CD14-positive monocyte (primary cell): ENCODE results near the gene STX10. TPM values are rescaled to one million over a fixed set of nuclear protein-coding genes. Genes with fewer than 3 reads are reported as not detected.

Source experiments
- DNase-seq, 3 donors: peaks; one replicate each; pipeline ENCODE4 v3.0.0-alpha.2; 2011 to 2022
- H2AFZ ChIP-seq: 2 replicates; pipeline ENCODE4 v1.6.0; 2012; ENCODE audit warnings: mild to moderate bottlenecking, low read depth, low read length, inconsistent platforms; ENCODE audit not compliant: insufficient read depth, poor library complexity, severe bottlenecking
- H3K27ac ChIP-seq, 2 donors: 1 replicate in 1 of 2; 2 replicates in 1 of 2; pipeline ENCODE4 v1.5.1; 2012 to 2013; ENCODE audit warnings: low read length in 2 of 2, control low read depth in 1 of 2, inconsistent platforms in 1 of 2, low read depth in 1 of 2, mild to moderate bottlenecking in 1 of 2
- H3K27me3 ChIP-seq, 2 donors: one replicate each; pipeline versions ENCODE4 v1.6.0 to v1.6.1; 2011 to 2013; ENCODE audit warnings: low read length in 2 of 2; ENCODE audit not compliant: control insufficient read depth in 2 of 2, insufficient read depth in 2 of 2
- H3K36me3 ChIP-seq, 2 donors: replicated peaks in 1 of 2; 1 replicate in 1 of 2; 2 replicates in 1 of 2; pipeline versions ENCODE4 v1.5.1 to v1.6.1; 2012 to 2013; ENCODE audit warnings: low read length in 2 of 2, control low read depth in 1 of 2, inconsistent platforms in 1 of 2, mild to moderate bottlenecking in 1 of 2; ENCODE audit not compliant: insufficient read depth in 2 of 2, control insufficient read depth in 1 of 2
- H3K4me1 ChIP-seq, 2 donors: 1 replicate in 1 of 2; 2 replicates in 1 of 2; pipeline versions ENCODE4 v1.5.1 to v1.6.1; 2012 to 2013; ENCODE audit warnings: low read length in 2 of 2, control low read depth in 1 of 2, inconsistent platforms in 1 of 2, mild to moderate bottlenecking in 1 of 2, moderate library complexity in 1 of 2; ENCODE audit not compliant: insufficient read depth in 2 of 2, control insufficient read depth in 1 of 2
- H3K4me2 ChIP-seq: replicated peaks from 2 replicates; pipeline ENCODE3; 2012; ENCODE audit warnings: low read length, moderate library complexity, mild to moderate bottlenecking; ENCODE audit not compliant: poor library complexity, severe bottlenecking; ENCODE audit errors: extremely low read depth
- H3K4me3 ChIP-seq, 3 experiments: fragments of 200-600 bp in 1 of 3; sonication (generic) in 1 of 3; replicated peaks in 1 of 3; 1 replicate in 2 of 3; 2 replicates in 1 of 3; pipeline ENCODE4 v1.5.1; 2011 to 2013; ENCODE audit warnings: low read length in 3 of 3, mild to moderate bottlenecking in 3 of 3, control low read depth in 2 of 3, low read depth in 2 of 3, inconsistent platforms in 1 of 3, moderate library complexity in 1 of 3
- H3K79me2 ChIP-seq: 2 replicates; pipeline ENCODE4 v1.6.0; 2012; ENCODE audit warnings: mild to moderate bottlenecking, control low read depth, inconsistent platforms, low read length, moderate library complexity; ENCODE audit not compliant: insufficient read depth
- H3K9ac ChIP-seq: 2 replicates; pipeline ENCODE4 v1.6.0; 2017; ENCODE audit warnings: low read length, mild to moderate bottlenecking; ENCODE audit not compliant: insufficient read depth, poor library complexity, severe bottlenecking
- H3K9me3 ChIP-seq, 2 donors: replicated peaks in 1 of 2; 1 replicate in 1 of 2; 2 replicates in 1 of 2; pipeline versions ENCODE4 v1.5.1 to v1.6.1; 2012 to 2013; ENCODE audit warnings: low read length in 2 of 2, control low read depth in 1 of 2; ENCODE audit not compliant: control insufficient read depth in 1 of 2, insufficient read depth in 1 of 2
- H4K20me1 ChIP-seq: 2 replicates; pipeline ENCODE4 v1.6.0; 2012; ENCODE audit warnings: mild to moderate bottlenecking, low read length, control low read depth, moderate library complexity; ENCODE audit not compliant: insufficient read depth
- H3K27ac Mint-ChIP-seq, 7 donors: one replicate each; pipeline ENCODE4 v1.8.0; 2020; ENCODE audit warnings: mild to moderate bottlenecking in 7 of 7, mixed read lengths in 7 of 7, moderate library complexity in 6 of 7, inconsistent platforms in 2 of 7
- H3K27me3 Mint-ChIP-seq, 3 donors: one replicate each; pipeline ENCODE4 v1.8.0; 2021 to 2022; ENCODE audit warnings: low read depth in 3 of 3, mild to moderate bottlenecking in 3 of 3, mixed read lengths in 3 of 3, moderate library complexity in 3 of 3, inconsistent platforms in 1 of 3
- H3K36me3 Mint-ChIP-seq, 2 donors: one replicate each; pipeline ENCODE4 v1.8.0; 2020; ENCODE audit warnings: mixed read lengths in 2 of 2, inconsistent platforms in 1 of 2, mild to moderate bottlenecking in 1 of 2
- H3K4me1 Mint-ChIP-seq: one replicate; pipeline ENCODE4 v1.8.0; 2020; ENCODE audit warnings: mild to moderate bottlenecking, mixed read lengths
- H3K4me3 Mint-ChIP-seq, 2 donors: one replicate each; pipeline ENCODE4 v1.8.0; 2020; ENCODE audit warnings: mild to moderate bottlenecking in 2 of 2, mixed read lengths in 2 of 2, moderate library complexity in 1 of 2
- H3K9me3 Mint-ChIP-seq, 7 donors: one replicate each; pipeline ENCODE4 v1.8.0; 2020 to 2022; ENCODE audit warnings: mixed read lengths in 7 of 7, mild to moderate bottlenecking in 6 of 7, moderate library complexity in 6 of 7, inconsistent platforms in 2 of 7
- WGBS: methylation state at CpG from one replicate; pipeline ENCODE4 v1.1.5; 2013; ENCODE audit warnings: missing lambda C conversion rate; ENCODE audit not compliant: insufficient coverage; 5-methylcytosine and 5-hydroxymethylcytosine counted together
- intact Hi-C, 2 donors: fragments of 100-400 bp; cut with micrococcal nuclease; formaldehyde crosslinking; loops; one replicate each; pipeline versions ENCODE4 v1.15.0 to v1.15.1; 2023
- polyA plus RNA-seq, 3 donors: library from polyadenylated mRNA; depleted of rRNA in 1 of 3; unstranded in 2 of 3; stranded (reverse) in 1 of 3; fragments of 300-500 nt in 2 of 3; fragments of >200 nt in 1 of 3; fragmentation: Illumina TruSeq in 2 of 3; gene quantifications; 1 replicate in 2 of 3; 2 replicates in 1 of 3; pipeline ENCODE4 v1.2.3, GENCODE V29; 2012 to 2021
- TF ChIP-seq, protein P1 (sequence below): fragments of 200-600 bp; IDR thresholded peaks from one replicate; pipeline ENCODE4 v1.8.0; 2022; ENCODE audit warnings: antibody characterized with exemption, mild to moderate bottlenecking

The STX10 gene
- polyA plus RNA-seq, 3 donors = 158 to 392 (median 172) TPM

DNA sequence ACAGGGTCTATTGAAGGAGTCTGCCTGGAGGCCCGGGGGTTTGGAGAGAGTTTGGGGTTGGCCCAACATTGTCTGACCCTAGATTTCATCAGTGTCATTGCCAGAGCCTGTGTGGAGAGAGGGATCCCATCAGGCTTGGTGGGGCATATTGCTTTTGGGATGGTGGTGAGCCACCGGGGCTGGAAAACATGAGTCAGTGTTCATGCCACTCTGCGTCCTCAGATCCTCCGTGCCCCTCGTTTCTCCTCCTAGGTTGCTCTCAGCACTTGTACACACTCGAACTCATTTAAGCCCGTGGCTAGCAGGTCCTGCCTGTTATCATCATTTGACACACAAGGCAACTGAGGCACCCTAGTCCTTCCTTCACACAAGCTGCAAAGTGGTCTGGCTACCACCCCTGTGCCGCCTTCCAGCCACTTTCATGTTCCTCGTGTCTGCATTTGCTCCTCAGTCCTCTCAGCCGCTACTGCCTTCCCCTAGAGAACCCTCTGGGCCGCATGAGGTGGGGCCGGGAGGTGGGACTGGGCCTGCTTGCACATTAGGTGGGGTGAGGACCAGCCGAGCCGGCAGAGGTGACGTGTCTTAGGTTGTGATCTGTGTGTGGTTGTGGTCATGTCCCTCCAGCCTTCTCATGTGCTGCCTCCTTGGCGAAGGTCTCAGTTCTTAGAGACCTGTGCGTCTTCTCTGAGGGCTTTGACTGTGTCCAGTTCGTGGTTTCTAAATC lies 28.5 kb downstream of the STX10 start:
- intact Hi-C loops = no loop called here
- DNase-seq = no peak
- Mint-ChIP-seq H3K36me3 (peaks cover 17 to 36% of the 10 kb centered on the region in 2 donors), H3K9me3 (peaks cover 0 to under 1% (median 0%) of the 10 kb centered on the region in 7 donors), H3K4me3 (no peak overlapping the region), H3K27me3 (no peaks in the 10 kb centered on the region), H3K4me1 (peaks cover 44% of the 10 kb centered on the region), H3K27ac (peak overlapping the region in 2 of 7 donors; percentile 38 to 74)
- Histone ChIP-seq H3K9me3 (no peaks in the 10 kb centered on the region), H3K79me2 (peaks cover 84% of the 10 kb centered on the region), H3K27ac (no peak overlapping the region), H3K4me3 (no peak overlapping the region), H3K36me3 (peaks cover 4 to 43% of the 10 kb centered on the region in 2 donors), H2AFZ (no peak overlapping the region), H3K9ac (no peak overlapping the region), H4K20me1 (peaks cover 67% of the 10 kb centered on the region), H3K27me3 (no peaks in the 10 kb centered on the region), H3K4me2 (no peak overlapping the region), H3K4me1 (peaks cover 27 to 35% of the 10 kb centered on the region in 2 donors)
- WGBS = 96% methylated on average over 16 of the region's 18 CpGs
- TF ChIP-seq, protein P1, sequence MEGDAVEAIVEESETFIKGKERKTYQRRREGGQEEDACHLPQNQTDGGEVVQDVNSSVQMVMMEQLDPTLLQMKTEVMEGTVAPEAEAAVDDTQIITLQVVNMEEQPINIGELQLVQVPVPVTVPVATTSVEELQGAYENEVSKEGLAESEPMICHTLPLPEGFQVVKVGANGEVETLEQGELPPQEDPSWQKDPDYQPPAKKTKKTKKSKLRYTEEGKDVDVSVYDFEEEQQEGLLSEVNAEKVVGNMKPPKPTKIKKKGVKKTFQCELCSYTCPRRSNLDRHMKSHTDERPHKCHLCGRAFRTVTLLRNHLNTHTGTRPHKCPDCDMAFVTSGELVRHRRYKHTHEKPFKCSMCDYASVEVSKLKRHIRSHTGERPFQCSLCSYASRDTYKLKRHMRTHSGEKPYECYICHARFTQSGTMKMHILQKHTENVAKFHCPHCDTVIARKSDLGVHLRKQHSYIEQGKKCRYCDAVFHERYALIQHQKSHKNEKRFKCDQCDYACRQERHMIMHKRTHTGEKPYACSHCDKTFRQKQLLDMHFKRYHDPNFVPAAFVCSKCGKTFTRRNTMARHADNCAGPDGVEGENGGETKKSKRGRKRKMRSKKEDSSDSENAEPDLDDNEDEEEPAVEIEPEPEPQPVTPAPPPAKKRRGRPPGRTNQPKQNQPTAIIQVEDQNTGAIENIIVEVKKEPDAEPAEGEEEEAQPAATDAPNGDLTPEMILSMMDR = no peak

- Mint-ChIP-seq H3K4me3 (no peak overlapping the region), H3K27me3 (no peaks in the 10 kb centered on the region), H3K4me1 (peaks cover 49% of the 10 kb centered on the region), H3K27ac (peak overlapping the region in 2 of 7 donors; percentile 13 to 60), H3K9me3 (no peaks in the 10 kb centered on the region), H3K36me3 (peaks cover 14 to 32% of the 10 kb centered on the region in 2 donors)
- H4K20me1 ChIP-seq = peaks cover 62% of the 10 kb centered on the region
- TF ChIP-seq, protein P1 = no peak
- H3K4me1 ChIP-seq = peaks cover 33 to 44% of the 10 kb centered on the region in 2 donors
- no peak overlapping the region for H2AFZ ChIP-seq
- no peak overlapping the region for H3K27ac ChIP-seq
- intact Hi-C loops = no loop called here
- peak overlapping the region; percentile 6 for H3K9ac ChIP-seq
- no peak overlapping the region for H3K4me3 ChIP-seq
- peaks cover 2 to 35% of the 10 kb centered on the region in 2 donors for H3K36me3 ChIP-seq
- H3K27me3 ChIP-seq = no peaks in the 10 kb centered on the region
- no peak for DNase-seq
- peaks cover 84% of the 10 kb centered on the region for H3K79me2 ChIP-seq
- 96% methylated on average over 8 of the region's 10 CpGs for WGBS
- H3K9me3 ChIP-seq = no peaks in the 10 kb centered on the region
- H3K4me2 ChIP-seq = no peak overlapping the region
Observed at GRCh38 chr19:13120817-13121216, 29.4 kb downstream of the STX10 start.
